Transverse colon (tissue), 4 donors: ENCODE measurements around the gene BTG3. TPM values are rescaled to one million over a fixed set of nuclear protein-coding genes. Genes with fewer than 3 reads are reported as not detected.

Experiments used
- DNase-seq: peaks from one replicate; pipeline ENCODE4 v3.0.0-alpha.2; 2019
- H3K27ac ChIP-seq, 4 donors: fragments of 200-600 bp; sonication (generic); 2 replicates each; pipeline ENCODE4 v1.5.1; 2016 to 2018; ENCODE audit warnings: inconsistent platforms in 4 of 4
- H3K27me3 ChIP-seq: fragments of 200-600 bp; sonication (generic); 2 replicates; pipeline ENCODE4 v1.5.1; 2017; ENCODE audit warnings: inconsistent platforms
- H3K36me3 ChIP-seq, 4 donors: fragments of 200-600 bp; sonication (generic); 2 replicates each; pipeline ENCODE4 v1.5.1; 2017 to 2019; ENCODE audit warnings: inconsistent platforms in 4 of 4
- H3K4me1 ChIP-seq, 4 donors: fragments of 200-600 bp; sonication (generic); 2 replicates each; pipeline ENCODE4 v1.5.1; 2017 to 2020; ENCODE audit warnings: inconsistent platforms in 4 of 4
- H3K4me3 ChIP-seq, 4 donors: fragments of 200-600 bp; sonication (generic); 1 replicate in 1 of 4; 2 replicates in 3 of 4; pipeline versions ENCODE4 v1.5.1 to v1.6.1; 2017 to 2019; ENCODE audit warnings: inconsistent platforms in 4 of 4
- H3K9me3 ChIP-seq, 2 donors: fragments of 200-600 bp; sonication (generic); 2 replicates each; pipeline ENCODE4 v1.5.1; 2017 to 2019; ENCODE audit warnings: inconsistent platforms in 2 of 2
- EP300 ChIP-seq: sonication (generic); formaldehyde crosslinking; IDR thresholded peaks from one replicate; pipeline ENCODE4 v1.6.1; 2017; ENCODE audit warnings: antibody characterized with exemption, low read depth
- POLR2A ChIP-seq: fragments of 450-650 bp; IDR thresholded peaks from one replicate; pipeline ENCODE4 v1.6.1; 2016; ENCODE audit warnings: antibody characterized with exemption, mild to moderate bottlenecking, moderate library complexity
- POLR2AphosphoS5 ChIP-seq, 3 donors: sonication (generic); formaldehyde crosslinking; IDR thresholded peaks; one replicate each; pipeline ENCODE4 v1.6.1; 2016; ENCODE audit warnings: antibody characterized with exemption in 3 of 3
- WGBS, 2 donors: methylation state at CpG; one replicate each; pipeline ENCODE4 v1.1.5; 2018; ENCODE audit warnings: low coverage in 1 of 2; 5-methylcytosine and 5-hydroxymethylcytosine counted together
- in situ Hi-C, 4 donors: fragments of 200-750 bp; cut with MboI; loops; one replicate each; pipeline versions ENCODE4 v1.15.0 to v1.15.1; 2017; ENCODE audit warnings: low sequenced_read_pairs in 3 of 4, low pct_ligation_motif_present in 1 of 4, low pct_unique_long_range_greater_than_20kb in 1 of 4
- intact Hi-C: fragments of 100-400 bp; cut with DNase I; formaldehyde crosslinking; loops from one replicate; pipeline ENCODE4 v1.15.1; 2023; ENCODE audit warnings: low total_unique reads
- total RNA-seq, 4 donors: library from RNA; depleted of rRNA; stranded (reverse); fragments of >200 nt; gene quantifications; one replicate each; pipeline ENCODE4 v1.1.0, GENCODE V29; 2016
- TF ChIP-seq, protein P1 (sequence below), 5 experiments: fragments of 200-600 bp in 3 of 5; fragments of 450-650 bp in 2 of 5; sonication (generic) in 3 of 5; IDR thresholded peaks; 1 replicate in 2 of 5; 2 replicates in 3 of 5; pipeline ENCODE4 v1.5.1; 2016 to 2017; ENCODE audit warnings: antibody characterized with exemption in 5 of 5, inconsistent platforms in 3 of 5, mild to moderate bottlenecking in 2 of 5, moderate library complexity in 1 of 5

Gene BTG3
- total RNA-seq, 4 donors from 2014 or later: 26.9 to 152 (median 45.3) TPM

DNA sequence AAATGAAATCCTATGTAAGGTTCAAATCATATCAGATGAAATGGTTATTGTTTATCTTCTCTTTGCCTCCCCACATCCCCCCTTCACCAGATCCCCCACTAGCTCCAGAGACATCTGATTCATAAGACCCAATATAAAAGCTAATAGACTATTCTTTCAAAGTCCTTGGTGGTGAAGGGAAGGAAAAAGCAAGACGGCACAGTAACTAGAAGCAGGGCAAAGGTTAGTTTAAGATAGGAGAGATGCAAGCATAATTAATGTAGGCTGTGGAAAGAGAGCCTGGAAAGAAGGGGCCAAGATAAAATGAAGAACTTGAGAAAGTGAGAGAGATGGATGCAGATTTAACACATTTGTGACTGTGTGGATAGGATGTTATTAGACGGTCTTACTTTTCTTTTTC lies 33.8 kb downstream of the BTG3 start:
- WGBS, 2 donors: 70 to 72% methylated on average over 2 of the region's 2 CpGs
- H3K36me3 ChIP-seq: no peaks in the 10 kb centered on the region
- no peaks in the 10 kb centered on the region for H3K27me3 ChIP-seq
- no peaks in the 10 kb centered on the region for H3K9me3 ChIP-seq
- H3K27ac ChIP-seq: no peak overlapping the region
- in situ Hi-C loops (loop anchor here in 2 of 4 donors (10.0 to 25.0 kb wide), 2 partner anchors 192 to 194 kb away; no protein-coding TSS in a partner anchor), intact Hi-C loops (no loop called here)
- no peak for DNase-seq
- no peak overlapping the region for H3K4me3 ChIP-seq
- peaks cover 0 to 19% (median 6%) of the 10 kb centered on the region in 4 donors for H3K4me1 ChIP-seq
- TF ChIP-seq POLR2AphosphoS5 (IDR thresholded peaks at IDR 0.05) (no peak), EP300 (no peak), POLR2A (no peak)
- TF ChIP-seq, protein P1, sequence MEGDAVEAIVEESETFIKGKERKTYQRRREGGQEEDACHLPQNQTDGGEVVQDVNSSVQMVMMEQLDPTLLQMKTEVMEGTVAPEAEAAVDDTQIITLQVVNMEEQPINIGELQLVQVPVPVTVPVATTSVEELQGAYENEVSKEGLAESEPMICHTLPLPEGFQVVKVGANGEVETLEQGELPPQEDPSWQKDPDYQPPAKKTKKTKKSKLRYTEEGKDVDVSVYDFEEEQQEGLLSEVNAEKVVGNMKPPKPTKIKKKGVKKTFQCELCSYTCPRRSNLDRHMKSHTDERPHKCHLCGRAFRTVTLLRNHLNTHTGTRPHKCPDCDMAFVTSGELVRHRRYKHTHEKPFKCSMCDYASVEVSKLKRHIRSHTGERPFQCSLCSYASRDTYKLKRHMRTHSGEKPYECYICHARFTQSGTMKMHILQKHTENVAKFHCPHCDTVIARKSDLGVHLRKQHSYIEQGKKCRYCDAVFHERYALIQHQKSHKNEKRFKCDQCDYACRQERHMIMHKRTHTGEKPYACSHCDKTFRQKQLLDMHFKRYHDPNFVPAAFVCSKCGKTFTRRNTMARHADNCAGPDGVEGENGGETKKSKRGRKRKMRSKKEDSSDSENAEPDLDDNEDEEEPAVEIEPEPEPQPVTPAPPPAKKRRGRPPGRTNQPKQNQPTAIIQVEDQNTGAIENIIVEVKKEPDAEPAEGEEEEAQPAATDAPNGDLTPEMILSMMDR (IDR thresholded peaks at IDR 0.05): no peak

DNA sequence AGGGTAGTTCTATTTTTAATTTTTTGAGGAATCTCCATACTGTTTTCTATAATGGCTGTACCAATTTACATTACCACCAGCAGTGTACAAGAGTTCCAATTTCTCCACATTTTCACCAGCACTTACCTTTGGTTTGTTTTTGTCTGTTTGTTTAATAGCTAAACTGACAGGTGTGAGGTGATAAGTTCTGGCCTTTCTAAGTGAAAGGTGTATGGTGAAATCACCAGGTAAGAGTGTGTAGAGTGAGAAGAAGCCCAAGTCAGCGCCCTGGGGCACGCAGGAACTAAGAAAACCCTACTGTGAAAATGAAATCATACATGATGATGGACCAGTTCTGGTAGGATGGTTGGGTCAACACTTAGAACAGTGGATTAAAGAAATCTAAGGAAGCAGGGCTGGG lies 34.5 kb downstream of the BTG3 start:
- Histone ChIP-seq H3K4me1 (peaks cover 0 to 19% (median 6%) of the 10 kb centered on the region in 4 donors), H3K27ac (no peak overlapping the region), H3K9me3 (no peaks in the 10 kb centered on the region), H3K4me3 (no peak overlapping the region), H3K27me3 (no peaks in the 10 kb centered on the region), H3K36me3 (no peaks in the 10 kb centered on the region)
- intact Hi-C loops (no loop called here), in situ Hi-C loops (loop anchor here in 2 of 4 donors (10.0 to 25.0 kb wide), 2 partner anchors 191 to 193 kb away; no protein-coding TSS in a partner anchor)
- 53 to 55% methylated on average over 2 of the region's 2 CpGs for WGBS, 2 donors
- no peak for DNase-seq
- TF ChIP-seq POLR2AphosphoS5 (IDR thresholded peaks at IDR 0.05) (no peak), POLR2A (no peak), EP300 (no peak)
- TF ChIP-seq, protein P1 (IDR thresholded peaks at IDR 0.05): no peak

DNA sequence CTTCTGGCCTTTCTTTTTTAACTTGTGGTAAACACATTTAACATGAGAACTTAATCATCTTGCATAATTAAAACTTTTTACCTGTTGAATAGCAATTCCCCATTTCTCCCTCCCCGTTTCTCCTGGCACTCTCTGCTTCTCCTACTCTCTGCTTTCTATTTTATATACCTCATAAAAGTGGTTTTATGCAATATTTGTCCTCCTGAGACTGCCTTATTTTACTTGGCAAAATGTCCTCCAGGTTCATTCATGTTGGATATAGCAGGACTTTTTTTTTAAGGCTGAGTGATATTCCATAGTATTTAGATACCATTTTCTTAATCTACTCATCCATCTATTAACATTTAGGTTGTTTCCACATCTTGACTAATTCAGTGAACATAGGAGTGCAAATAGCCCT lies 35.0 kb downstream of the BTG3 start:
- Histone ChIP-seq H3K27me3 (no peaks in the 10 kb centered on the region), H3K4me1 (peaks cover 0 to 19% (median 6%) of the 10 kb centered on the region in 4 donors), H3K4me3 (no peak overlapping the region), H3K9me3 (no peaks in the 10 kb centered on the region), H3K27ac (no peak overlapping the region), H3K36me3 (no peaks in the 10 kb centered on the region)
- TF ChIP-seq POLR2AphosphoS5 (IDR thresholded peaks at IDR 0.05) (no peak), POLR2A (no peak), EP300 (no peak)
- TF ChIP-seq, protein P1 (IDR thresholded peaks at IDR 0.05): no peak
- intact Hi-C loops (no loop called here), in situ Hi-C loops (loop anchor here in 2 of 4 donors (10.0 to 25.0 kb wide), 2 partner anchors 190 to 193 kb away; no protein-coding TSS in a partner anchor)
- no peak for DNase-seq
- WGBS, 2 donors: 41 to 45% methylated on average over 1 of the region's 1 CpG

DNA sequence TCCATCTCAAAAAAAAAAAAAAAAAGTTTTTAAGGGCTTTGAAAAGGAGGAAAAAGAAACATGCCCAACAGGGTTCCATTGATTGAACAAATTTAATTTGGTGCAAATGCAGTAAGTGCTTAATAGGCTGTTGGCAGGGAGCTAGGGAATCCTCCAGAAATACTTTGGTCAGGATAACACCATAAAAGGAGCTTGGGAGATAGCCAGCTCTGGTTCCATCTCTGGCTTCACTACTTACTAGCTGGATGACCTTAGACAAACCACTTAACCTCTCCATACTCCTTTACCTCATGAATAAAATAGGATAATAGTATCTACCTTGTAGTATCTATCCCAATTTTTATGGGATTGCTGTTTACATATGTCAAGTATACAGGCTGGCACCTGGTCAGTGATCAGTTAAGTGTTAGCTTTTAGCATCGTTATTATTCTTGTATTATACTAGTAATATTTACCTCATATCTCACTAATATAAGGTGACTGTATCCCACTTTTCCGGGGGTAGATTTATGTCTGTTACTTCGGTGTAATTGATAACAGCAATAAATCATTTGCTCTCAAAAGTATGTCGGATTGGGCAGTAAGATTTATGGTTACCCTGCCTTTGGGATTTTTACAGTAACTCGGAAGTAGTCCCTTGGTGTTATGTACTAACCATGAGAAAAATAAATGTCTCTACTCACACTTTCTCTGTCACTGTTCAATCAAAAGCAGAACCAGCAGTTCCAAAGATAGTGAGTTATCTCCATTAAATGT lies 36.4 kb downstream of the BTG3 start:
- Histone ChIP-seq H3K9me3 (no peaks in the 10 kb centered on the region), H3K27ac (no peak overlapping the region), H3K4me3 (no peak overlapping the region), H3K4me1 (peaks cover 0 to 19% (median 6%) of the 10 kb centered on the region in 4 donors), H3K27me3 (no peaks in the 10 kb centered on the region), H3K36me3 (no peaks in the 10 kb centered on the region)
- no peak for TF ChIP-seq EP300
- no peak for TF ChIP-seq POLR2A
- TF ChIP-seq, protein P1 (IDR thresholded peaks at IDR 0.05): no peak
- TF ChIP-seq POLR2AphosphoS5 (IDR thresholded peaks at IDR 0.05): no peak
- no peak for DNase-seq
- in situ Hi-C loops (loop anchor here in 2 of 4 donors (10.0 to 25.0 kb wide), 2 partner anchors 189 to 191 kb away; no protein-coding TSS in a partner anchor), intact Hi-C loops (no loop called here)
- 35 to 36% methylated on average over 5 of the region's 5 CpGs for WGBS, 2 donors
